ENCODE data around the gene FARP2. TPM values are rescaled to one million over a fixed set of nuclear protein-coding genes. Genes with fewer than 3 reads are reported as not detected.

The FARP2 gene
- total and polyA plus RNA-seq, 2 of the 13 experiments (the other 11 are each of a cell fraction or from before 2014, with no cell fraction given) = 28.0 to 45.4 TPM

GRCh38 chr2:241421330-241421729, 65.2 kb downstream of the FARP2 start:
- 100% methylated on average over 3 of the region's 3 CpGs for WGBS (ENCODE audit: low lambda C conversion rate)
- Histone ChIP-seq H3K36me3 (replicated peaks in 1 of 2; ENCODE audit: control insufficient read depth in 1 of 2, insufficient read depth in 2 of 2, low read length in 2 of 2) (peaks cover 12 to 34% of the 10 kb centered on the region in 2 experiments; a peak in 4 of 5 replicates), H3K4me2 (ENCODE audit: low read depth, low read length) (no peak overlapping the region), H3K79me2 (ENCODE audit: insufficient read depth, low read length) (no peaks in the 10 kb centered on the region), H4K20me1 (ENCODE audit: insufficient read depth, low read length) (no peaks in the 10 kb centered on the region), H3K27ac (ENCODE audit: extremely low read length, insufficient read depth, low read length) (no peak overlapping the region), H3K9ac (ENCODE audit: insufficient read depth, low read depth, low read length) (no peak overlapping the region), H2AFZ (ENCODE audit: low read length) (no peak overlapping the region), H3K9me3 (ENCODE audit: low read length) (peaks cover 13% of the 10 kb centered on the region; the same call in 1 of the 2 replicates), H3K4me1 (ENCODE audit: insufficient read depth, low read length) (peaks cover 37% of the 10 kb centered on the region), H3K4me3 (replicated peaks in 1 of 3; ENCODE audit: insufficient read depth in 1 of 3, low read depth in 2 of 3, low read length in 3 of 3) (no peak overlapping the region), H3K27me3 (ENCODE audit: control insufficient read depth in 1 of 2, insufficient read depth in 2 of 2, low read length in 2 of 2) (no peaks in the 10 kb centered on the region)
- in situ Hi-C loops (cut with HindIII; ENCODE audit: extremely low pct_ligation_motif_present, low pct_unique_long_range_greater_than_20kb) (no loop called here), intact Hi-C loops (cut with micrococcal nuclease; ENCODE audit: unreplicated experiment) (no loop called here)
- ChIA-PET POLR2A (no interaction called here), CTCF (ENCODE audit: low intra/inter-chr PET ratio, low total read pairs) (no interaction called here)
- FAIRE-seq = no peak
- no peak for DNase-seq (ENCODE audit: low spot score)
- no peak for TF ChIP-seq ZFP41 (CRISPR knock-in tag; IDR thresholded peaks at IDR 0.05; ENCODE audit: borderline replicate concordance)
- TF ChIP-seq ZNF570 (CRISPR knock-in tag; IDR thresholded peaks at IDR 0.05; ENCODE audit: borderline replicate concordance) = no peak
- TF ChIP-seq BORCS8-MEF2B (CRISPR knock-in tag; IDR thresholded peaks at IDR 0.05) = no peak
- TF ChIP-seq ARID4A (CRISPR knock-in tag; IDR thresholded peaks at IDR 0.05; ENCODE audit: borderline replicate concordance) = no peak
- no peak for TF ChIP-seq ZNF83 (CRISPR knock-in tag; IDR thresholded peaks at IDR 0.05; ENCODE audit: borderline replicate concordance)
- TF ChIP-seq ELF3 (CRISPR knock-in tag; IDR thresholded peaks at IDR 0.05) = no peak
- TF ChIP-seq ZNF512 (CRISPR knock-in tag; IDR thresholded peaks at IDR 0.05) = no peak
- TF ChIP-seq ATM (IDR thresholded peaks at IDR 0.05; ENCODE audit: borderline replicate concordance) = no peak
- no peak for TF ChIP-seq SNRNP70 (IDR thresholded peaks at IDR 0.05; ENCODE audit: low read depth, low read length)
- TF ChIP-seq FOXA1 (IDR thresholded peaks at IDR 0.05) = no peak
- TF ChIP-seq FOXA1 (CRISPR knock-in tag; IDR thresholded peaks at IDR 0.05) = no peak
- no peak for TF ChIP-seq MAZ (IDR thresholded peaks at IDR 0.05; ENCODE audit: borderline replicate concordance, low read depth, low read length)
- no peak for TF ChIP-seq MAZ (CRISPR knock-in tag; IDR thresholded peaks at IDR 0.05; ENCODE audit: low read depth)
- no peak for TF ChIP-seq ZNF841 (CRISPR knock-in tag; IDR thresholded peaks at IDR 0.05; ENCODE audit: borderline replicate concordance)
- TF ChIP-seq DR1 (CRISPR knock-in tag; IDR thresholded peaks at IDR 0.05) = 0 out of 2 replicates have a peak, but pooled peaks have one; percentile 29
- TF ChIP-seq MAFF (IDR thresholded peaks at IDR 0.05; ENCODE audit: low read depth, low read length) = peak; percentile 1; the same call in 1 of the 2 replicates
- TF ChIP-seq ZNF557 (CRISPR knock-in tag; IDR thresholded peaks at IDR 0.05) = no peak
- 0 out of 2 replicates have a peak, but pooled peaks have one; percentile 7 for TF ChIP-seq ZNF605 (CRISPR knock-in tag; IDR thresholded peaks at IDR 0.05)
- TF ChIP-seq ZNF562 (CRISPR knock-in tag; IDR thresholded peaks at IDR 0.05; ENCODE audit: borderline replicate concordance) = no peak
- TF ChIP-seq KDM5B (CRISPR knock-in tag; IDR thresholded peaks at IDR 0.05; ENCODE audit: borderline replicate concordance) = no peak
- TF ChIP-seq PHF5A (CRISPR knock-in tag; IDR thresholded peaks at IDR 0.05; ENCODE audit: low read depth, unreplicated experiment) = no peak
- no peak for TF ChIP-seq CENPT (CRISPR knock-in tag; IDR thresholded peaks at IDR 0.05; ENCODE audit: low read depth)
- no peak for TF ChIP-seq MXD4 (CRISPR knock-in tag; IDR thresholded peaks at IDR 0.05)
- no TSS peak for BruUV-seq (replicated peaks)
- ATAC-seq = peak; percentile 26; the same call in 1 of the 3 replicates

Data from HepG2 (cell line).